ENCODE data around the gene NBDY. TPM values are rescaled to one million over a fixed set of nuclear protein-coding genes. Genes with fewer than 3 reads are reported as not detected.
A peak's percentile ranks its signal among the peaks of the same experiment; 100 is the strongest.
"Not testable (repeated sequence)": the region's sequence is repeated elsewhere in the genome, so short reads cannot be mapped to it uniquely, and the experiment has no call there.

The NBDY gene
- total RNA-seq, 2 donors from 2014 or later: 17.6 to 23.3 TPM

GRCh38 chrX:56802428-56802827, 73.4 kb downstream of the NBDY start:
- Histone ChIP-seq H3K4me3 (peak overlapping the region; percentile 54), H3K9me3 (no peaks in the 10 kb centered on the region), H3K9ac (ENCODE audit: low read depth in 2 of 2, low read length in 2 of 2) (no peak overlapping the region), H3K36me3 (no peaks in the 10 kb centered on the region), H3K4me1 (no peaks in the 10 kb centered on the region), H3K27me3 (no peaks in the 10 kb centered on the region), H3K27ac (no peak overlapping the region)
- DNase-seq: no peak
- intact Hi-C loops (cut with DNase I): no loop called here
- TF ChIP-seq CTCF (IDR thresholded peaks at IDR 0.05): no peak

GRCh38 chrX:56802921-56803849, 74.1 kb downstream of the NBDY start:
- TF ChIP-seq CTCF (IDR thresholded peaks at IDR 0.05): peak; percentile 39
- no peaks in the 10 kb centered on the region for H3K36me3 ChIP-seq
- intact Hi-C loops (cut with DNase I): no loop called here
- peak overlapping the region; percentile 33 to 39 for H3K9ac ChIP-seq (ENCODE audit: low read depth in 2 of 2, low read length in 2 of 2)
- peak; percentile 81 for DNase-seq
- H3K9me3 ChIP-seq: no peaks in the 10 kb centered on the region
- H3K27ac ChIP-seq: peak overlapping the region; percentile 25
- H3K4me3 ChIP-seq: peak overlapping the region; percentile 54
- no peaks in the 10 kb centered on the region for H3K27me3 ChIP-seq
- H3K4me1 ChIP-seq: no peaks in the 10 kb centered on the region

GRCh38 chrX:56803850-56804681, 75.0 kb downstream of the NBDY start:
- no peak for DNase-seq
- peak; percentile 10 for TF ChIP-seq CTCF (IDR thresholded peaks at IDR 0.05)
- intact Hi-C loops (cut with DNase I): no loop called here
- H3K9me3 ChIP-seq: no peaks in the 10 kb centered on the region
- no peak overlapping the region for H3K4me3 ChIP-seq
- H3K27me3 ChIP-seq: no peaks in the 10 kb centered on the region
- no peak overlapping the region for H3K9ac ChIP-seq (ENCODE audit: low read depth in 2 of 2, low read length in 2 of 2)
- no peaks in the 10 kb centered on the region for H3K36me3 ChIP-seq
- H3K27ac ChIP-seq: no peak overlapping the region
- H3K4me1 ChIP-seq: no peaks in the 10 kb centered on the region

GRCh38 chrX:56804867-56805266, 75.8 kb downstream of the NBDY start:
- H3K4me1 ChIP-seq: no peaks in the 10 kb centered on the region
- no peaks in the 10 kb centered on the region for H3K9me3 ChIP-seq
- intact Hi-C loops (cut with DNase I): no loop called here
- H3K9ac ChIP-seq (ENCODE audit: low read depth in 2 of 2, low read length in 2 of 2): no peak overlapping the region
- H3K27me3 ChIP-seq: no peaks in the 10 kb centered on the region
- H3K4me3 ChIP-seq: no peak overlapping the region
- no peak for TF ChIP-seq CTCF (IDR thresholded peaks at IDR 0.05)
- no peak for DNase-seq
- no peak overlapping the region for H3K27ac ChIP-seq
- no peaks in the 10 kb centered on the region for H3K36me3 ChIP-seq

GRCh38 chrX:56805399-56805798, 76.4 kb downstream of the NBDY start:
- Histone ChIP-seq H3K9me3 (no peaks in the 10 kb centered on the region), H3K27ac (no peak overlapping the region), H3K27me3 (no peaks in the 10 kb centered on the region), H3K9ac (ENCODE audit: low read depth in 2 of 2, low read length in 2 of 2) (no peak overlapping the region), H3K36me3 (no peaks in the 10 kb centered on the region), H3K4me3 (no peak overlapping the region), H3K4me1 (no peaks in the 10 kb centered on the region)
- intact Hi-C loops (cut with DNase I): no loop called here
- no peak for DNase-seq
- TF ChIP-seq CTCF (IDR thresholded peaks at IDR 0.05): no peak

GRCh38 chrX:56806176-56806575, 77.1 kb downstream of the NBDY start:
- H3K9ac ChIP-seq (ENCODE audit: low read depth in 2 of 2, low read length in 2 of 2); H3K27ac ChIP-seq; H3K4me1 ChIP-seq; H3K36me3 ChIP-seq; intact Hi-C loops (cut with DNase I); H3K9me3 ChIP-seq; H3K27me3 ChIP-seq; H3K4me3 ChIP-seq; DNase-seq: not testable (repeated sequence)

Data from colonic mucosa (tissue), 4 donors.